Measurements from ENCODE around the gene SLC8A2.

Gene SLC8A2

DNA sequence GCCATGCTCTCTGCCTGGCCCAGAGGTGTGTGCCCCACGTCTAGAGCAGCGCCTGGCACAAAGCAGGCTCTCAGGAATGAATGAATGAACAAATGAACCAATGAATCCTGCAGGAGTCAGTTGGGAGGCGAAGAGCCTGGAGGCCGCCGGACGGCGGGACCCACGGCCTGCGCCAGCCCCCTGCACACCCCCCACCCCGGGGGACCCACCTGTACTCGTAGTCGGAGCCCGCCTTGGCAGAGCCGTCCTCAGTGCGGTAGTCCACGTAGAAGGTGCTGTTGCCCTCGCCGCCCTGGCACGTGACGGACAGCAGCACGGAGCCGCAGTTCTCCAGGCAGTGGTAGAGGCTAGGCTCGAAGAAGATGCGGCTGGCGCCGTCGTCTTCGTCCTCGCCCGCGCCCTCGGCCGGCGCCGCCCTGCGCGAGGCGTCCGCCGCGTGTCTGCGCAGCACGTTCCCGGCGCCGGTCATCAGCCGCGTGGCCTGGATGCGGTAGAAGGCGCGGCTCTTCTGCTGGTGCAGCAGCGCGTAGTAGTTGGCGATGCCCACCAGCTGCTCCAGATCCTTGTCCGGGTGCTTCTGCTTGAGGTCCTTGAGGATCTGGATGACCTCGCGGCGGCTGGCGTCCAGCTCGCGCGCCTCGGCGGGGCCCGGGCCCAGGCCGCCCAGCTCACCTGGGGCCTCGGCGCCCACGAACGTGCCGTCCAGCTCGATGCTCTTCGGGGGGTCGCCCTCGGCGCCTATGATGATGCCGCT is 14.8 kb downstream of the SLC8A2 start:
- no peaks in the 10 kb centered on the region for H3K79me2 ChIP-seq (ENCODE audit: control insufficient read depth, low read length)
- TF ChIP-seq, protein P1, sequence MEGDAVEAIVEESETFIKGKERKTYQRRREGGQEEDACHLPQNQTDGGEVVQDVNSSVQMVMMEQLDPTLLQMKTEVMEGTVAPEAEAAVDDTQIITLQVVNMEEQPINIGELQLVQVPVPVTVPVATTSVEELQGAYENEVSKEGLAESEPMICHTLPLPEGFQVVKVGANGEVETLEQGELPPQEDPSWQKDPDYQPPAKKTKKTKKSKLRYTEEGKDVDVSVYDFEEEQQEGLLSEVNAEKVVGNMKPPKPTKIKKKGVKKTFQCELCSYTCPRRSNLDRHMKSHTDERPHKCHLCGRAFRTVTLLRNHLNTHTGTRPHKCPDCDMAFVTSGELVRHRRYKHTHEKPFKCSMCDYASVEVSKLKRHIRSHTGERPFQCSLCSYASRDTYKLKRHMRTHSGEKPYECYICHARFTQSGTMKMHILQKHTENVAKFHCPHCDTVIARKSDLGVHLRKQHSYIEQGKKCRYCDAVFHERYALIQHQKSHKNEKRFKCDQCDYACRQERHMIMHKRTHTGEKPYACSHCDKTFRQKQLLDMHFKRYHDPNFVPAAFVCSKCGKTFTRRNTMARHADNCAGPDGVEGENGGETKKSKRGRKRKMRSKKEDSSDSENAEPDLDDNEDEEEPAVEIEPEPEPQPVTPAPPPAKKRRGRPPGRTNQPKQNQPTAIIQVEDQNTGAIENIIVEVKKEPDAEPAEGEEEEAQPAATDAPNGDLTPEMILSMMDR (IDR thresholded peaks at IDR 0.05; ENCODE audit: low read depth, low read length, poor library complexity, severe bottlenecking): no peak
- no peak for TF ChIP-seq EZH2phosphoT487 (IDR thresholded peaks at IDR 0.05; ENCODE audit: borderline replicate concordance, low read length)
- peaks cover 8% of the 10 kb centered on the region; the same call in 1 of the 2 replicates for H3K4me1 ChIP-seq (ENCODE audit: control insufficient read depth, low read length)
- no peak overlapping the region for H3K4me2 ChIP-seq (ENCODE audit: low read length)
- peaks cover 8% of the 10 kb centered on the region; the same call in 1 of the 2 replicates for H3K9me3 ChIP-seq (ENCODE audit: control insufficient read depth, insufficient read depth, low read length)
- no peak overlapping the region for H3K27ac ChIP-seq (ENCODE audit: low read depth, low read length)
- no peak overlapping the region for H3K4me3 ChIP-seq (ENCODE audit: low read length)
- H3K36me3 ChIP-seq (ENCODE audit: control insufficient read depth, low read length): no peaks in the 10 kb centered on the region
- no peaks in the 10 kb centered on the region for H4K20me1 ChIP-seq (ENCODE audit: control insufficient read depth, insufficient read depth, low read depth, low read length)
- H3F3A ChIP-seq (ENCODE audit: control insufficient read depth, insufficient read depth): no peaks in the 10 kb centered on the region
- no peaks in the 10 kb centered on the region for H3K9me2 ChIP-seq (replicated peaks; ENCODE audit: control insufficient read depth, low read length)
- peaks cover 23% of the 10 kb centered on the region for H3K27me3 ChIP-seq (ENCODE audit: control insufficient read depth, low read length)

DNA sequence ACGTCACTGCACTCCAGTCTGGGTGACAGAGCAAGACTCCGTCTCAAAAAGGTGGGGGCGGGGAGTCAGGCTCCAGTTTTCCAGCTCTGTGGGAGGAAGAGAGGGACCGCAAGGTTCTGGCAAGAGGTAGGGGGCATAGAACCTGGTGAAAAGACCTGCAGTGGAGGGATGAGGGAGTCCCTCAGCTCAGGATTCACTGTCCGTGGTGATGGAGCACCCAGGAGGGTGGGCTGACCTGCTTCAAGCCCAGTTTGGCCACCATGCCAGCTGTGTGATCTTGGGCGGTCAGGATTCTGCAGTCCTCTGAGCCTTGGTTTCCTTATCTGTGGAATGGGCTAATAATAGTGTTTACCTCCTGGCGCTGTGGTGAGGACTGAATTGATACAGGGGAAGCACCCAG is 21.2 kb downstream of the SLC8A2 start:
- peaks cover 22% of the 10 kb centered on the region for H3K4me1 ChIP-seq (ENCODE audit: control insufficient read depth, low read length)
- H3K9me2 ChIP-seq (replicated peaks; ENCODE audit: control insufficient read depth, low read length): no peaks in the 10 kb centered on the region
- H3K27ac ChIP-seq (ENCODE audit: low read depth, low read length): no peak overlapping the region
- TF ChIP-seq EZH2phosphoT487 (IDR thresholded peaks at IDR 0.05; ENCODE audit: borderline replicate concordance, low read length): no peak
- TF ChIP-seq, protein P1 (IDR thresholded peaks at IDR 0.05; ENCODE audit: low read depth, low read length, poor library complexity, severe bottlenecking): no peak
- H3K9me3 ChIP-seq (ENCODE audit: control insufficient read depth, insufficient read depth, low read length): peaks cover 3% of the 10 kb centered on the region; the same call in 1 of the 2 replicates
- H4K20me1 ChIP-seq (ENCODE audit: control insufficient read depth, insufficient read depth, low read depth, low read length): no peaks in the 10 kb centered on the region
- no peak overlapping the region for H3K4me2 ChIP-seq (ENCODE audit: low read length)
- H3K4me3 ChIP-seq (ENCODE audit: low read length): no peak overlapping the region
- 0 out of 2 replicates have a peak, but pooled peaks cover 4% of the 10 kb centered on the region for H3F3A ChIP-seq (ENCODE audit: control insufficient read depth, insufficient read depth)
- no peaks in the 10 kb centered on the region for H3K79me2 ChIP-seq (ENCODE audit: control insufficient read depth, low read length)
- H3K36me3 ChIP-seq (ENCODE audit: control insufficient read depth, low read length): no peaks in the 10 kb centered on the region
- H3K27me3 ChIP-seq (ENCODE audit: control insufficient read depth, low read length): peaks cover 8% of the 10 kb centered on the region; the same call in 1 of the 2 replicates

DNA sequence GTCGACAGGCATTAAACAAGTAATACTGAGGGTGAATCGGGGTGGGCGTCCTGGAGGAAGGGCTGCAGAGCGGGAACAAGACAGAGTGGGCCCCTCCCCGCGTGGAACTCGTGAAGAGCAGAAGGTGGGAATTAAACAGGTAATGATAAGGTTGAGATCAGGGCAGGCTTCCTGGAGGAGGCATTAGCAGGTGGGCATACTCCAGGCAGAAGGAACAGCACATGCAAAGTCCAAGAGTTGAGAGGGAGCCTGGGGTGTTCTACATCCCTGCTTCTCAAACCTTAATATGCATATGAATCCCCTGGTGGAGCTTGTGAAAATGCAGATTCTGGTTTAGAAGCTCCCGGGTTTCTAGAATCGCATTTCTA is 23.3 kb downstream of the SLC8A2 start:
- Histone ChIP-seq H3K36me3 (ENCODE audit: control insufficient read depth, low read length) (no peaks in the 10 kb centered on the region), H3K9me2 (replicated peaks; ENCODE audit: control insufficient read depth, low read length) (no peaks in the 10 kb centered on the region), H3K4me3 (ENCODE audit: low read length) (no peak overlapping the region), H4K20me1 (ENCODE audit: control insufficient read depth, insufficient read depth, low read depth, low read length) (no peaks in the 10 kb centered on the region), H3K9me3 (ENCODE audit: control insufficient read depth, insufficient read depth, low read length) (no peaks in the 10 kb centered on the region), H3K27ac (ENCODE audit: low read depth, low read length) (no peak overlapping the region), H3K4me2 (ENCODE audit: low read length) (no peak overlapping the region), H3K27me3 (ENCODE audit: control insufficient read depth, low read length) (peaks cover 14% of the 10 kb centered on the region), H3K4me1 (ENCODE audit: control insufficient read depth, low read length) (peaks cover 31% of the 10 kb centered on the region), H3K79me2 (ENCODE audit: control insufficient read depth, low read length) (no peaks in the 10 kb centered on the region), H3F3A (ENCODE audit: control insufficient read depth, insufficient read depth) (0 out of 2 replicates have a peak, but pooled peaks cover 4% of the 10 kb centered on the region)
- TF ChIP-seq, protein P1 (IDR thresholded peaks at IDR 0.05; ENCODE audit: low read depth, low read length, poor library complexity, severe bottlenecking): no peak
- TF ChIP-seq EZH2phosphoT487 (IDR thresholded peaks at IDR 0.05; ENCODE audit: borderline replicate concordance, low read length): no peak
